Stimulated activated CD4-positive, alpha-beta T cell treated with anti-CD3 and anti-CD28 coated beads, Interleukin-15, amount 100 ng/mL, for 48 hours (primary cell): ENCODE results near the gene NPHP4.

Experiments used
- DNase-seq, 2 donors: peaks; one replicate each; pipeline ENCODE4 v3.0.0-alpha.2; 2020; ENCODE audit warnings: low read depth in 2 of 2

The NPHP4 gene

DNA sequence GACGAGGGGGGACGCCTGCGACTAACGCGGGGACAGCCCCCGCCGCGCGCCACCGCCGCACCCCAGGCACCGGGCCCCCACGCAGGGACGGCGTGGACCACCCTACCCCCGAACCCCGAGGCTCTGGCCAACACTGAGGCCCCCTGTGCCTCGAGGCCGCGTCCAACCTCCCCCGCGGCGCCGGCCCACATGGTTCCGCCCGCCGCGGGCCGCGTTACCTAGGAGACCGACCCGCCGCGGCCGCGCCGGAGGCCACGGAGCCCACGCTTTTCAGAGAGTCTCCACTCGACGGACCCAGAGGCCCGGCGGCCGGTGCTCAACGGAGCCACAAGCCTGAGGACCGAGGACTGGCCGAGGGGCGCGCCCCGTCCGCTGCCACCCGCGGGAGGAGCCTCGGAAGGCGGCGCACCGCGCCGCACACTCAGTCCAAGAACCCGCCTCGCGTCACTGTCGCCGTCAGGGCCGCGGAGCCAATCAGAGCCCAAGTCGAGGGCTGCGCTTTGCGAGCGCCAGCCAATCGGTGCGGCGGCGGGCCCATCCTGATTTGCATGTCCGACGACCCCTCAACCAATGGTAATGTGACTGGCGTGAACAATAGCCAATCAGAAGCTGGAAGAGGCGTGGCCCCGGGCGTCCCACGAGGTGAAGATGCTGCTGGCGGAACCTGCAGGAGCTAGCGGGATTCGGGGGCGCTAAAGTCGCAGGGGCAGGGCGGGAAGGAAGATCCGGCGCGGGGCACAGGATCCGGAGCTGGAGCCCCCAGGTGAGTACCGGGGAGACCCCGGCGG, at the start of gene NPHP4:
Gene NPHP4 (minus strand): TSS at position 400 of the 788 bp plus-strand sequence. CDS start 6,136 bp downstream, outside the sequence.
- DNase-seq = peak; percentile 99

DNA sequence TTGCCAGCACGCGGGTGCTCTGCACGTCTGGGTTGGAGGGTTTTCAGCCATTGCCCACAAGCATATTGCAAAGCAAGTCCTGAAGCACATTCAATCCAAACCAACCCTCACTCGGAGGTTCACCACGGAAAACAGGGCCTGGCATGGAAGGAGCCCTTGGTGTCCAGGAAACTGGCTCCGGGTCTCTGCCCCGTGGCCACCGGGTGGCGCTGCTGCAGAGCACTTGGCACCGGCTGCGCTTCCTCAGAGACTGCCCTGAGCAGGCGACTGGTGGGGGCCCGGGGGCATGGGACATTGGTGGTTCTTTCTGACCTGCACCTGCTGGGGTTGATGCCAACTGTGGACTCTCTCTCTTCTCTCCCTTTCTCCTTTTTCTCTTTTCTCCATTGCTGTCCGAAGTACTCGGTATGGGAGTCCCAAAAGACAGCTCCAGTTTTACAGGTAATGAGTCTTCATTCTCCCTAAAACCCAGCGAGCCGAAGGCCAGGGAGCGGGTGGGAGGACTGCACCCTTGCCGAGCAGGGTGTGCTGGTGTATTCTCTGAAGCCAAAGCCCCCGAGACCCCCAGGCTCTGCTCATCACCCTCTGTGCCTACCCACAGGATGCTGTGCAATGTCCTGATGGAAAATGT, 49.3 kb upstream of the NPHP4 start:
- DNase-seq = peak in 1 of 2 donors; percentile 9

DNA sequence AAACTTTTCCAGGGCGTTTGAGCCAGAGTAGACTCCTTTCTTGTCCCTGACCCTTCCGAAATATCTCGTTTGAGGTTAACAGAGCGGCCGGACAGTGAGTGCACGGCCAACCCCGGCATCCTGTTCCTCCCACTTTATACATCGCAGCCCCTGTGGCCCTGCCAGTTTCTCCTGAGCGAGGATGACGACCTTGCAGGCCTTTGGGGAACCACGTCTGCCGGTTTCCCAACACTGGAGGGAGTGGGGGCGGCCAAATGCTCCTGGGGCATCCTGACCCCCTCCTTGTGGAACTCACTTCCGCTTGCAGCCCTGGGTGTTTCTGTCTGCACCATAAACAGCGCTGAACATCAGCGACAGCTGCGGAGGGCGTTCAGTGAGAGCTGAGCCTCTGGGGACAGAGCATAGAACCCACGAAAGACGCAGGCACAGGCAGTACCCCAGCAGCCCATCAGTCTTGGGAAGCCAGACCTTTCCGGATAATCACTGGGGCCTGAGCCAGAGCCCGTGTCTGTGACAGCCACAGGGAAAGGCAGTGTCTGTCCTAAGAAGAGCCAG, 48.7 kb upstream of the NPHP4 start:
- DNase-seq = no peak

DNA sequence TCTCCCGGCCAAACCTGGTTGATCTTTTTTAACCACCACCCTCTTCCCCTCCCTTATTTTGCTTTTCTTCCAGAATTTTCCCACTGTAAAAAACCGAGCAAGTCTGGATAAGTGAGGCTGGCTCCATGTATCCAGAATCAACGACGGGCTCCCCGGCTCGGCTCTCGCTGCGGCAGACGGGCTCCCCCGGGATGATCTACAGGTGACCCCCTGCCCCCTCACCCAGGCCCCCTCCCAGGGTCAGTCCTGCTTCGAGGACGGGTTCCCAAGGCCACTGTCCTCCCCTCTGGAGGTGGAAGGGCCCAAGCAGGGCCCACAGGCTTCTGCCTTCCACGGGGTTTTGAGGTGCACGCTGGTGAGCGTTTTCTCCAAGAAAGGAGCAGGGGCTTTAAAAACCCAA, 48.2 kb upstream of the NPHP4 start:
- no peak for DNase-seq

DNA sequence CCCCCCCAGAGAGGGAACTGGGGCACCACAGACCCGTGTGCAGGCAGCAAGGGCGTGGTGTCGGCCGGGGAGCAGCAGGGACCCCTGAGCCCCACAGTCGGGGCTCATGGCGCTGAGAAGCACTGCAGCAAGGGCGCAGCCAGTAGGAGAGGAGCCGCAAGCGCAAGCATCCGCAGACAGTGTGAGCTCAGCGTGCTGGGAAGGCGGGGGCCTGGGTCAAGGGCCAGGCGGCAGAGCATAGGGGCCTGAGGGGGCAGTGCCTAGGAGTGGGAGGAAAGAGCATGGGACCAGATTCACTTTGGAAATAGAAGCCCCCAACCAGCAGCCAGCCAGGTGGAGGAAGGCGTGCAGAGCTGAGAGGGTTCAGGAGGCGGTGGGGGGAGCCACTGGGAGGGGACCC, 46.8 kb upstream of the NPHP4 start:
- DNase-seq = no peak

DNA sequence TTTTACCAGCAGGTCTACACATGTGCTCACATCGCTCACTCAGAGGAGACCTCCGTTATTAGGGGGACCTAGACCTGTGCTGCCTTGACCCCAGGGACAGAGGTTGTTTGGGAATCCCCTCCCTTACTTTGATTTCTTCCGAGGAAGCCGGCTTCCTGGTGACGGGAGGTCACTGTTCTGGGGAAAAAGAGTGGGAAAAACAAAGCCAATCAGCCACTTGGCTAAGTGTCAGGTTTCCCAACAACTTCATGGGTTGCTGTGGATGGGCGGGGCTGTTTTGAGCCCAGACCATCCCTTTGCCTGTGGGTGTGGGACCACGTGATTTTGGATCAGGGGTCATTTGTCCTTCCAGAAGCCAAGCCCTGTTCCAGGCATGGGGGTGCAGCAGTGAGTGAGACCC, 46.4 kb upstream of the NPHP4 start:
- no peak for DNase-seq

DNA sequence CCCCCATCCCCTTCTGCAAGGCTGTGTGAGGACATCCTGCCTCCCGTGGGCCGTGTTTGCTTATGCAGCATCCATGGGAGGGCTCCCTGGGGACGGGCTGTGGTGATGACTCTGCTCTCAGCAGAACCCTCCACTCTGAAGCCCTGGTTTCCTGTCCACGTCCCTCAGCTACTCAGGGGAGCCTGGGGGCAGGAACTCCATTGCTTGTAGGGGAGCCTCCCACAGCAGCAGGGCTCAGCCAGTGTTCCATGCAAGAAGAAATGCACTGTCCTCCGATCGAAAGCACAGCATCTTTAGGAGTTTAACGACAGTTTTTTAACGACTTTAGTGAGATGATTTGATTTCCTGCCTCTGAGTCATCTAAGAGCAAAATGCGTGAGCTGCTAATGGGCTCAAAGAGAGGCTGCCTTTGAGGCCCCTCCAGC, 45.1 kb upstream of the NPHP4 start:
- no peak for DNase-seq

DNA sequence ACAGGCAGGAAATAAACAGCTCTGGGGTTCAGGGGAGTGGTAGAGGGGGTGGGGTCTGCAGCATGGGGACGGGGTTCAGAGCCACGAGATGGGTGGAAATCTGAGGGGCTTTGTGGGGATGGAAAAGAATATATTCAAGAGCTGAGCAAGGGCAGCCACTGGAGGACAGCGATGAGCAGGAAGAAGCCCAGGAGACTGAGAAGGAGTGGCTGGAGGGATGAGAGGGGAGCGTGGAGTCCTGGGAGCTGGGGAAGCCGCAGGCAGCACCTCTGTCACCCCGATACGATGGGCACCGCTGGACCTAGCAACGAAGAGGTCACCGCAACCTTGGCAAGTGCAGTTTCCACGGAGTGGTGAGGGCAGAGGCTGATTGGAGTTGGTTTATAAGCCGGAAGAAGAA, 43.5 kb upstream of the NPHP4 start:
- no peak for DNase-seq

DNA sequence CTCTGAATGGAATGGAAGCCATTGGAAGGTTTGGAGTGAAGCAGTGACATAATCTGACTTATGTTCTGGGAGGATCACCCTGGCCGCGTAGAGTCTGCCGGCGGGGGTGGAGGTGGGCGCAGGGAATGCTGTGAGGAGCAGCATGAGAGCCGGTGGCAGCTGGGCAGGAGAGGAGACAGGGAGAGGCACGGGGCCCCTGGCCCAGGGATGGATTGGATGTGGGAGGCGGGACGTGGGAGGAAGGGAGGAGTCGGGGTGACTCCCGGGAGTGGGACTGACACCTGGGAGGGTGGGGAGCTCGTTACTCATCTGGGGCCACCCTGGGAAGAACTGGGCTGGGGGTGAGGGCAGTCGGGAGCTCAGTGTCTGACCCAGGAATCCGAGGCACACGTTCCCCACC, 43.1 kb upstream of the NPHP4 start:
- no peak for DNase-seq

DNA sequence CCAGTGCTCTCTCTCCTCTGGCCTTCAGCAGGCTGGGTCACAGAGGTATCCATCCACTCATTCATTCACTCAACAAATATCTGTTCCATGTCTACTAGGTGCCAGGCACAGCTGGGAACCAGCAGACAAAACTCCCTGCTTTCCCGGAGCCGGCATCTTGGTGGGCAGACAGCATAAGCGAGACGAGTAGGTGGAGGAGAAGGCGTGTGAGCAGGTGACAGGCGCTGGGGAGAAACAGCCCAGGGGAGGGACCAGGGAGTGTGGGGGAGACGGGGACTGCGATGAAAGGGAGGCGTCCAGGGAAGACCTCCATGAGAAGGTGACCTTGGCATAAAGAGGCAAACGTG, 42.5 kb upstream of the NPHP4 start:
- no peak for DNase-seq

DNA sequence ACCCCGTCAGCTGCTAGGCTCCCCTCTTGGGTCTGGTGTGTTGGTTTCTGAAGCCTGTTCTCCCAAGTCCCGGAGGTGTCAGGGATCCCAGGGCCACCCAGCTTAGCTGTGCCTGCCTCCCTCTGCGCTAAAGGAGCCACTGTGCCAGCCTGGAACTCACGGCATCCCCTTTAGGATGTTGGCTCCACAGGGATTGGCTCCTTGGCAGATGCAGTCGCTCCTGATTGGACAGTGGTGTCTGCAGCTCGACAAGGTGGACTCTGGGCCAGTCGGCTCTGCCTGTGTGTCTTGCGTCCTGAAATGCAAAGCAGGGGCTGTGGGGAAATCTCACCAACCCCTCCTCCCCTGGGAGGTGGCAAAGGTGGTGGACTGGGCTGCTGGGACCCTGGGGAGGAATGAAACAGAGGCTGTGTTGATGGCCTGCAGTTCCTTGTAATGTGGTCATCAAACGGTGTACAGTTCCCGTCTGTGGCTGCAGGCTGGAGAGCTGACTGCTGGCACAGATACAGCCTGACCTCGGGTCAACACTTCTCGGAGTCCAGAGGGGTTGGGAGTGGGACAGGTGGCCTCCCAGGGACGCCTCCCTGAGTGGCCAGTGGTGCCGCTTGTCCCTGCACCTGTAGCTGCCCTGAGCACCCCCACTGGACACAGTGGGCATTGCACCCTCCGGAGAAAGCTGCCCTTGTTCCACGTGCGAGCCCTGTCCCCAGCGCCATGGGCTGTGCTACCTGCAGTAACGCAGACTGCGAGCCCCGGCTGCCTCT, 41.9 kb upstream of the NPHP4 start:
- peak in 1 of 2 donors; percentile 27 for DNase-seq

DNA sequence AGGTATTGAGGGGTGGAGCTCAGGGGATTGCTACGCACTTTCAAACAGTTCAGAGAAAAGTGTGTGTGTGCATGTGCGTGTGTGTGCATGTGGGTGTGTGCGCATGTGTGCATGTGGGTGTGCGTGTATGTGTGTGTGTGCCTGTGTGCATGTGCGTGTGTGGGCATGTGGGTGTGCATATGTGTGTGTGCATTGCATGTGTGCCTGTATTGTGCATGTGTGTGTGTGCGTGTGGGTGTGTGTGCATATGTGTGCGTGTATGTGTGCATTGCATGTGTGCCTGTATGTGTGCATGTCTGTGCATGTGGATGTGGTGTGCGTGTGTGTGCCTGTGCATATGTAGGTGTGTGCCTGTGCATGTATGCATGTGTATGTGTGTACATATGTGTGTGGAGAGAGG, 40.9 kb upstream of the NPHP4 start:
- DNase-seq = no peak

DNA sequence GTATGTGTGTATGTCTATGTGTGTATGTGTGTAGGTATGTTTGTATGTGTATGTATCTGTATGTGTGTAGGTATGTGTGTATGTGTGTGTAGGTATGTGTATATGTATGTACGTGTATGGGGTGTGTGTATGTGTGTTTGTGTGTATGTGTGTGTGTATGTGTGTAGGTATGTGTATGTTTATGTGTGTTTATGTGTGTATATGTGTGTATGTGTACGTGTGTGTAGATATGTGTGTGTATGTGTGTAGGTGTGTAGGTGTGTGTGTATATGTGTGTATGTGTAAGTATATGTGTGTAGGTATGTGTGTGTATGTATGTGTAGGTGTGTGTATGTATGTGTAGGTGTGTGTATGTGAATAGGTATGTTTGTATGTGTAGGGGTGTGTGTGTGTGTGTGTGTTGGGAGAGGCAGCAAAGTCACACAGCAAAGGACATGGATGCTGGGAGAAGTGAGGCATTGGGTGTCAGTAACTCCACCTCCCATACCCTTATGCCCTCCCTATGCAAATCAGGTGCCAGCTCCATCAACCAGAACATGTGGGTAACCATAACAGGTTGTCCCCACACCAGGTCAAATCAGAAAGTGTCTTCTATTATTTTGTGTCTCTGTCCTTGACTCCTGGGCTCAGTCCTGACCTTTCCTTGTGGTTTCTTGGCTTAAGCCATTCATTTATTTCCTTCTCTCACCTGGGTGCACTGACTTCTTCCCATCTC, 38.5 kb upstream of the NPHP4 start:
- no peak for DNase-seq

DNA sequence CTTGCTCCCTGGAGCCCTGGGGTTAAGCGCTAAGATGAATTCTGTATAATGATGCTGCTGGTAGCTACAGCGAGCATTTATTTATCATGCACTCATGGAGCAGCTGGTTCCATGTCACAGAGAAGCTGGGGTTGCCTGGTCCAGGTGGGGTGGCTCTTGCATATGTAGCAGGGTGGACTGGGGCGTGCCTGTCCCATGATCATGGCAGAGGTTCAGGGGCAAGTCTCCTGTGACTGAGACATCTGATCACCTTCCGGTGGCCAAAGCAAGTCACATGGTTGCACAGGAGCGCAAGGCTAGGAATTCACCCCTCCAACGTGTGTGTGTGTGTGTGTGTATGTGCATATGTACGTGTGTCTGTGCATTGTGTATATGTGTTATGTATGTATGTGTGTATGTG, 37.9 kb upstream of the NPHP4 start:
- DNase-seq = no peak

DNA sequence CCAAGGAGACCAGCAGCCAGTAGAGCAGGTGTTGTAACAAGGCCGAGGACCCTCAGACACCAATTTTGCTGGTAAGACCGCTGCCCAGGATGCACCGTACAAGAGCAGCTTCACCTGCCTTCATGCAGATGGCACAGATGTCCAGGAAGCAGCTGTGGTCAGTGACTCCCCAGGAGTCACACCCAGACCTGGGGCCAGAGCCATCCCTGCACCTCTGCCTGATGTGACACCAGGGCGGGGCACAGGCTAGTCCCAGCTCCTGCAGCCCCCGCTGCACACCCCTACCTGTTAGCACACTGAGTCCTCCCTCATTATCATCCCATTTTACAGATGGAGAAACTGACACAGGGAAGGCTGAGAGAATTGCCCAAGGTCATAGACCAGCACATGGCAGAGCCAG, 37.1 kb upstream of the NPHP4 start:
- no peak for DNase-seq

DNA sequence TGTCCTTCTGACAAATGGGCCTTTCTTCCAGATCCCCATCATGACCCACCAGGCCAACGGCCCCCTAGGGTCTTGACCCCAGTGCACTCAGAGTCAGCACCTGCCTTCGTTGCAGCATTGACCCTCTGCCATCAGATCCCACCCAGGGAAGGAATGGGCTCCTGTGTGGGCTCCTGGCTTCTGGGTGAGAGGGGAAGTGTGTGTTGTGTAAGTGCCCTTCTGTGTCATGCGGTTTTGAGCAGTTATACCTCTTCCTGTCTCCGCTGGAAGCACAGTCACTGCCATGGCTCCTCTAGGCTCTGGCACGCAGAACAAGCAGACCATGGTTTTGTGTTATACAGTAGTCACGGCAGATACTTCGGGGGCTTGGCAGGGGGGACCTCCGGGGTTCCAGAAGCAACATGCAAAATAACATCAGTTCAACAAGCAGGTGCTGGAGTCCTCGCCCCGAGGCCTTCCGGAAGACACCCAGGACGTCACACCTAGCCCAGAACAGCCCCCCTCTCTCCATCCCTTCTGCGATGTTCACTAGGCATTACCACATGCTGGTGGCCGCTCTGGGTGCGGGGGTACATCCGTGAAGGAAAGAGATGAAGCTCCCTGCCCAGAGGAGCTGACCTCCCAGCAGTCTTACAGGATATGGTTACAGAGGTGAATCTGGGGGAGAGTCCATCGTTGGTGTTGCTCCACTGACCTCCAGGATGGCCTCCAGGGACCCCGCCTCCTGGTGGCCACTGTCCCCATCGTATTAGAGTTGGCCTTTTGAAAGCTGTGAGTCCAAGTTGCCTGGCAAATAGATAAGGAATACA, 36.0 kb upstream of the NPHP4 start:
- peak; percentile 43 to 45 for DNase-seq

DNA sequence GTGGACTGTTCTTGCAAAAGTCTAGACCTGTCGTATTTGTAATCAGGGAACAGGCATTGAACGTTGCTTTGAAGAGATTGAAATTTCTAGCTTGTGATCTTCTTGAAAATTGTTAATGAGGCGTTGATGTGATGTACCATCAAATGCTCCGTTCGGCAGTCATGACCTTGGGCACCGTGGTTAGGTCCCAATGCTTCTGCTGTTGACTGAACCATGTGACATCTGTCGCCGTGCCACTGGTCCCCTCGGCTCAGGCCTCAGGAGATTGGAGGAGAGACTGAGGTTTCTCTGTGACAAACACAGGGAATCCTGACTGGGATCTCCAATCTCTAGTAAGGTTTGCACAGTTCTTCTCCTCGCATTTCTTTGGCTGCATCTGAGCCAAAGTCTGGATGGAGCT, 35.4 kb upstream of the NPHP4 start:
- peak in 1 of 2 donors; percentile 14 for DNase-seq

DNA sequence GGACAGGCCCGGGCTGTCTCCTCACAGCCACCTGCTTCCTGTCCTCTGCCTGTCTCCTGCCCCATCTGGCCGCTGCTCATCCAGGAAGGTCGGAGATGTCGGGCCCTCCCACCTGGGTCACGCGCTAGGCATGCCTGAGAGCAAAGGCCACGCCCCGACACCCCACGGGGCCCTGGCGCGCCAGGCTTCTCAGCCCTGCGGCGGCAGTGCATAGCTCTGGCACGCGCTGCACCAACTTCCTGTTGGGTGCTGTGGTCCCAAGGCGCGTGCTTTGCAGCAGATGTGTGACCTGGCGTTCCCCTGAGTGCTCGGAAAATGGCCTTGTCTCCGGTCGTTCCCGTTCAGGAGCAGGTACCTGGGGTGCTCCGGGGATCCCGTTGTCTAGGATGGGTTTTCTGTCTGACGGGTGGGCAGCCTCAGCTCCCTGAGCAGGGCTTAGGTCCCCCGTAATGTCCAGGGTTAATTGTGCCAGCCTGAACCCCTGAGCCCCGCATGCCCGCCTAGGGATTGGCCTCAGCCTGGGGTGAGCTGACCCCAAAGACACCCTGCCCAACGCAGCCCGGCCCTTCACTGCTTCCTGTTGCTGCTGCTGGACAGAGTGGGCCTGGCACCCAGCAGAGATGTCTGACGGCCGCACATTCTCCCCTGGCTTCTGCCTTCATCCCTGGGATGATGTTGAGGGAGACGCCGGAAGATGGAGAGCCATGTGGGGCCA, 34.0 kb upstream of the NPHP4 start:
- peak; percentile 90 to 94 for DNase-seq

DNA sequence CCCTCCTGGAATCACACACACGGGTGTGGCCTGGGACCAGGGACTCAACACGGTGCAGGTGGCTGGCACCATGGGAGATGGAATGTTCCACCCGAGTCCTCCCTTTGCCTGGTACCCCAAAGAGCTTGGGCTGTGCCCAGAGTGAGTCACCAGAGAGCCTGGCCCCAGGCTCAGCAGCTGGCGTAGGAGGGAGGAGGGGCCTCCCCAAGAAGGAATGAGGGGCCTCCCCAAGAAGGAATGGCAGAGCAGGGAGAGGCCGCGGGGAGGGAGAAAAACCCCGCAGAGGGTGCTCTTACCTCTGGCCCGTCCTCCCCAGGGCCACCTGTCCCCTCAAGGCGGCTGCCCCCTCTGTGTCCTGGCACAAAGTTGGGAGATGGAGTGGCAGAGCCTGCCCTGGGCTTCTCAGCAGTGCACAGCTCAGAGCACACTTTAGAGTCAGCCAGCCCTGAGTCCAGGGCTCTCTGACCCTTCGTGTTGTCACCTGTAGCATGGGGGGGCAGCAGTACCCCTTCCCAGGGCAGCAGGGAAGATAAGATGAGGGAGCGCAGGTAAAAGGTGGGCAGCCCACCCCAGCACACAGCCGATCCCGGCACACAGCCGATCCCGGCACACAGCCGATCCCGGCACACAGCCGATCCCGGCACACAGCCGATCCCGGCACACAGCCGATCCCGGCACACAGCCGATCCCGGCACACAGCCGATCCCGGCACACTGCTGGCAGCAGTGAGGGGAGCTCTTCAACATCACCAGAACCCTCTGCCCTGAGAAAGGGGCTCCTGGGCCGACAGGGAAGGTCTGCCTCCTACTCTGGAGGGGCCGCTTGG, 33.3 kb upstream of the NPHP4 start:
- DNase-seq = no peak
